ENCODE measurements around the gene ERCC4.

The ERCC4 gene

GRCh38 chr16:13994239-13995106 lies 74.5 kb downstream of the ERCC4 start:
- Histone ChIP-seq H3K23ac (ENCODE audit: low read length) (no peak overlapping the region), H3K79me2 (ENCODE audit: control insufficient read depth, insufficient read depth, low read length, poor library complexity) (no peaks in the 10 kb centered on the region), H3K36me3 (ENCODE audit: control insufficient read depth in 1 of 2, insufficient read depth in 2 of 2, low read length in 2 of 2) (no peaks in the 10 kb centered on the region), H3K4me3 (ENCODE audit: low read depth, low read length) (no peak overlapping the region), H2AK5ac (ENCODE audit: low read length) (no peak overlapping the region), H2BK120ac (ENCODE audit: insufficient read depth, low read length, poor library complexity) (no peak overlapping the region), H3K9me3 (ENCODE audit: insufficient read depth, low read depth, low read length) (no peaks in the 10 kb centered on the region), H4K91ac (ENCODE audit: low read depth, low read length) (no peak overlapping the region), H3K18ac (ENCODE audit: low read length) (no peak overlapping the region), H2AFZ (ENCODE audit: insufficient read depth, low read length, poor library complexity) (no peak overlapping the region), H3K4me2 (ENCODE audit: low read length) (no peak overlapping the region), H4K12ac (ENCODE audit: low read depth, low read length) (no peak overlapping the region), H3K4me1 (ENCODE audit: control insufficient read depth in 1 of 2, insufficient read depth in 2 of 2, low read length in 2 of 2) (no peaks in the 10 kb centered on the region), H3K4ac (ENCODE audit: low read depth, low read length) (no peak overlapping the region), H3K27ac (ENCODE audit: low read depth, low read length) (no peak overlapping the region), H3K27me3 (ENCODE audit: insufficient read depth, low read length) (no peaks in the 10 kb centered on the region), H3K79me1 (ENCODE audit: low read length) (no peaks in the 10 kb centered on the region), H3K14ac (ENCODE audit: low read length) (no peak overlapping the region), H2BK5ac (ENCODE audit: low read depth, low read length, poor library complexity) (no peak overlapping the region), H4K8ac (ENCODE audit: low read depth, low read length) (no peak overlapping the region), H2BK12ac (ENCODE audit: low read length) (no peak overlapping the region), H3K9ac (ENCODE audit: low read length) (no peak overlapping the region)
- no peak for DNase-seq
- WGBS (ENCODE audit: extremely low coverage, insufficient coverage, insufficient read length), result no CpG with 5 or more reads among the region's 14 CpGs

- Histone ChIP-seq H3K9me3 (ENCODE audit: insufficient read depth, low read depth, low read length) (no peaks in the 10 kb centered on the region), H3K14ac (ENCODE audit: low read length) (no peak overlapping the region), H3K27ac (ENCODE audit: low read depth, low read length) (no peak overlapping the region), H2AFZ (ENCODE audit: insufficient read depth, low read length, poor library complexity) (no peak overlapping the region), H3K4me2 (ENCODE audit: low read length) (no peak overlapping the region), H3K79me2 (ENCODE audit: control insufficient read depth, insufficient read depth, low read length, poor library complexity) (no peaks in the 10 kb centered on the region), H3K79me1 (ENCODE audit: low read length) (no peaks in the 10 kb centered on the region), H3K9ac (ENCODE audit: low read length) (no peak overlapping the region), H4K12ac (ENCODE audit: low read depth, low read length) (no peak overlapping the region), H4K8ac (ENCODE audit: low read depth, low read length) (no peak overlapping the region), H3K36me3 (ENCODE audit: control insufficient read depth in 1 of 2, insufficient read depth in 2 of 2, low read length in 2 of 2) (no peaks in the 10 kb centered on the region), H2AK5ac (ENCODE audit: low read length) (no peak overlapping the region), H4K91ac (ENCODE audit: low read depth, low read length) (no peak overlapping the region), H3K23ac (ENCODE audit: low read length) (no peak overlapping the region), H3K4ac (ENCODE audit: low read depth, low read length) (no peak overlapping the region), H2BK12ac (ENCODE audit: low read length) (no peak overlapping the region), H3K27me3 (ENCODE audit: insufficient read depth, low read length) (no peaks in the 10 kb centered on the region), H3K4me3 (ENCODE audit: low read depth, low read length) (no peak overlapping the region), H3K4me1 (ENCODE audit: control insufficient read depth in 1 of 2, insufficient read depth in 2 of 2, low read length in 2 of 2) (no peaks in the 10 kb centered on the region), H3K18ac (ENCODE audit: low read length) (no peak overlapping the region), H2BK120ac (ENCODE audit: insufficient read depth, low read length, poor library complexity) (no peak overlapping the region), H2BK5ac (ENCODE audit: low read depth, low read length, poor library complexity) (no peak overlapping the region)
- no CpG with 5 or more reads among the region's 1 CpG for WGBS (ENCODE audit: extremely low coverage, insufficient coverage, insufficient read length)
- DNase-seq, result no peak
Measured at GRCh38 chr16:13995194-13995593, 75.2 kb downstream of the ERCC4 start.

- Histone ChIP-seq H3K79me2 (ENCODE audit: control insufficient read depth, insufficient read depth, low read length, poor library complexity) (no peaks in the 10 kb centered on the region), H3K27me3 (ENCODE audit: insufficient read depth, low read length) (no peaks in the 10 kb centered on the region), H3K4ac (ENCODE audit: low read depth, low read length) (no peak overlapping the region), H3K4me1 (ENCODE audit: control insufficient read depth in 1 of 2, insufficient read depth in 2 of 2, low read length in 2 of 2) (no peaks in the 10 kb centered on the region), H3K9ac (ENCODE audit: low read length) (no peak overlapping the region), H2AK5ac (ENCODE audit: low read length) (no peak overlapping the region), H4K8ac (ENCODE audit: low read depth, low read length) (no peak overlapping the region), H2AFZ (ENCODE audit: insufficient read depth, low read length, poor library complexity) (no peak overlapping the region), H4K12ac (ENCODE audit: low read depth, low read length) (no peak overlapping the region), H3K4me3 (ENCODE audit: low read depth, low read length) (no peak overlapping the region), H3K36me3 (ENCODE audit: control insufficient read depth in 1 of 2, insufficient read depth in 2 of 2, low read length in 2 of 2) (no peaks in the 10 kb centered on the region), H3K18ac (ENCODE audit: low read length) (no peak overlapping the region), H3K27ac (ENCODE audit: low read depth, low read length) (no peak overlapping the region), H3K4me2 (ENCODE audit: low read length) (no peak overlapping the region), H3K79me1 (ENCODE audit: low read length) (no peaks in the 10 kb centered on the region), H2BK120ac (ENCODE audit: insufficient read depth, low read length, poor library complexity) (no peak overlapping the region), H3K14ac (ENCODE audit: low read length) (no peak overlapping the region), H2BK5ac (ENCODE audit: low read depth, low read length, poor library complexity) (no peak overlapping the region), H3K23ac (ENCODE audit: low read length) (no peak overlapping the region), H4K91ac (ENCODE audit: low read depth, low read length) (no peak overlapping the region), H3K9me3 (ENCODE audit: insufficient read depth, low read depth, low read length) (no peaks in the 10 kb centered on the region), H2BK12ac (ENCODE audit: low read length) (no peak overlapping the region)
- no peak for DNase-seq
- no CpG with 5 or more reads among the region's 11 CpGs for WGBS (ENCODE audit: extremely low coverage, insufficient coverage, insufficient read length)
Measured at GRCh38 chr16:13996778-13997288, 76.9 kb downstream of the ERCC4 start.

- Histone ChIP-seq H4K91ac (ENCODE audit: low read depth, low read length) (no peak overlapping the region), H3K9me3 (ENCODE audit: insufficient read depth, low read depth, low read length) (no peaks in the 10 kb centered on the region), H3K14ac (ENCODE audit: low read length) (no peak overlapping the region), H2BK5ac (ENCODE audit: low read depth, low read length, poor library complexity) (no peak overlapping the region), H3K27ac (ENCODE audit: low read depth, low read length) (no peak overlapping the region), H3K23ac (ENCODE audit: low read length) (no peak overlapping the region), H3K79me2 (ENCODE audit: control insufficient read depth, insufficient read depth, low read length, poor library complexity) (no peaks in the 10 kb centered on the region), H3K36me3 (ENCODE audit: control insufficient read depth in 1 of 2, insufficient read depth in 2 of 2, low read length in 2 of 2) (no peaks in the 10 kb centered on the region), H3K4me1 (ENCODE audit: control insufficient read depth in 1 of 2, insufficient read depth in 2 of 2, low read length in 2 of 2) (no peaks in the 10 kb centered on the region), H2BK12ac (ENCODE audit: low read length) (no peak overlapping the region), H3K4me3 (ENCODE audit: low read depth, low read length) (no peak overlapping the region), H2BK120ac (ENCODE audit: insufficient read depth, low read length, poor library complexity) (no peak overlapping the region), H2AK5ac (ENCODE audit: low read length) (no peak overlapping the region), H3K9ac (ENCODE audit: low read length) (no peak overlapping the region), H2AFZ (ENCODE audit: insufficient read depth, low read length, poor library complexity) (no peak overlapping the region), H3K4me2 (ENCODE audit: low read length) (no peak overlapping the region), H3K79me1 (ENCODE audit: low read length) (no peaks in the 10 kb centered on the region), H3K4ac (ENCODE audit: low read depth, low read length) (no peak overlapping the region), H3K27me3 (ENCODE audit: insufficient read depth, low read length) (no peaks in the 10 kb centered on the region), H4K12ac (ENCODE audit: low read depth, low read length) (no peak overlapping the region), H4K8ac (ENCODE audit: low read depth, low read length) (no peak overlapping the region), H3K18ac (ENCODE audit: low read length) (no peak overlapping the region)
- no peak for DNase-seq
- WGBS (ENCODE audit: extremely low coverage, insufficient coverage, insufficient read length), result no CpG with 5 or more reads among the region's 4 CpGs
Measured at GRCh38 chr16:13997526-13997925, 77.6 kb downstream of the ERCC4 start.

Measured in trophoblast cell (in vitro differentiated cells and primary cell).